HCT116 (cell line): ENCODE data around the gene CELA2A. TPM values are rescaled to one million over a fixed set of nuclear protein-coding genes. Genes with fewer than 3 reads are reported as not detected.
"Not testable (repeated sequence)": the region's sequence is repeated elsewhere in the genome, so short reads cannot be mapped to it uniquely, and the experiment has no call there.

ENCODE experiments used
- ATAC-seq: fragments of 200-7000 bp; cut with Tn5 transposase; 2 replicates; pipeline ENCODE4 v1.9.1; 2020; ENCODE audit warnings: mild to moderate bottlenecking, moderate library complexity
- BruUV-seq: library from RNA; stranded (reverse); fragments of 400-500 nt; replicated peaks from 2 replicates; lab custom pipeline; 2021; lab: Mats Ljungman, UMichigan
- CTCF ChIA-PET: fragments of 300-600 bp; sonication (Branson Sonifier 250); formaldehyde crosslinking; loops from one replicate; lab custom pipeline; 2021; ENCODE audit warnings: antibody characterized with exemption; lab: Charles Lee
- POLR2A ChIA-PET: fragments of 300-600, 350-600 bp; sonication (Branson Sonifier 250); formaldehyde crosslinking; loops from one replicate; lab custom pipeline; 2021; ENCODE audit warnings: antibody characterized with exemption; lab: Charles Lee
- RAD21 ChIA-PET, 2 experiments: fragments of 300-600 bp; sonication (Branson Sonifier 250); formaldehyde crosslinking; loops; one replicate each; lab custom pipeline; 2023; ENCODE audit warnings: low total read pairs in 2 of 2; ENCODE audit not compliant: uncharacterized antibody in 2 of 2, unreplicated experiment in 2 of 2, low non-redundant PET in 1 of 2; lab: Charles Lee
- DNase-seq: peaks from one replicate; pipeline ENCODE4 v3.0.0-alpha.2; 2010; ENCODE audit warnings: low read depth, low spot score
- H2AFZ ChIP-seq: fragments of 200-600 bp; shearing (Covaris generic), sonication (generic); 2 replicates; pipeline ENCODE4 v1.6.1; 2017; ENCODE audit warnings: low read depth, mixed run types, mixed read lengths, antibody characterized with exemption, low read length; ENCODE audit not compliant: poor library complexity, severe bottlenecking
- H3K27ac ChIP-seq: 2 replicates; pipeline ENCODE4 v1.5.1; 2012; ENCODE audit warnings: low read depth, low read length
- H3K27me3 ChIP-seq: fragments of 200-600 bp; sonication (generic); 2 replicates; pipeline ENCODE4 v1.6.1; 2016; ENCODE audit warnings: mixed run types, low read length, mixed read lengths; ENCODE audit not compliant: insufficient read depth
- H3K36me3 ChIP-seq, 2 experiments: fragments of 200-500 bp in 1 of 2; fragments of 200-600 bp in 1 of 2; sonication (Bioruptor generic) in 1 of 2; sonication (generic) in 1 of 2; 2 replicates each; pipeline versions ENCODE4 v1.5.1 to v1.6.1; 2014 to 2016; ENCODE audit warnings: low read length in 2 of 2, inconsistent platforms in 1 of 2, mixed read lengths in 1 of 2, mixed run types in 1 of 2; ENCODE audit not compliant: insufficient read depth in 2 of 2, control insufficient read depth in 1 of 2
- H3K4me1 ChIP-seq, 2 experiments: fragments of 200-600 bp in 1 of 2; sonication (generic) in 1 of 2; 2 replicates each; pipeline versions ENCODE4 v1.5.1 to v1.6.1; 2012 to 2017; ENCODE audit warnings: low read length in 2 of 2, inconsistent platforms in 1 of 2, mild to moderate bottlenecking in 1 of 2, mixed read lengths in 1 of 2, mixed run types in 1 of 2, moderate library complexity in 1 of 2; ENCODE audit not compliant: insufficient read depth in 2 of 2, control insufficient read depth in 1 of 2
- H3K4me2 ChIP-seq: fragments of 200-600 bp; sonication (generic); 2 replicates; pipeline ENCODE4 v1.6.1; 2017; ENCODE audit warnings: mixed run types, low read length, mixed read lengths
- H3K4me3 ChIP-seq, 2 experiments: fragments of 200-600 bp in 1 of 2; sonication (generic) in 1 of 2; replicated peaks in 1 of 2; 2 replicates each; pipeline ENCODE4 v1.5.1; 2011 to 2016; ENCODE audit warnings: low read length in 2 of 2, control low read depth in 1 of 2, low read depth in 1 of 2, mild to moderate bottlenecking in 1 of 2, mixed read lengths in 1 of 2, mixed run types in 1 of 2
- H3K79me2 ChIP-seq: fragments of 200-600 bp; sonication (generic); 2 replicates; pipeline ENCODE4 v1.6.1; 2017; ENCODE audit warnings: mild to moderate bottlenecking, mixed run types, low read length, moderate library complexity, mixed read lengths; ENCODE audit not compliant: insufficient read depth
- H3K9ac ChIP-seq: fragments of 200-600 bp; sonication (generic); 2 replicates; pipeline ENCODE4 v1.6.1; 2016; ENCODE audit warnings: low read length, mixed read lengths
- H3K9me2 ChIP-seq: fragments of 200-600 bp; sonication (generic), shearing (Covaris generic); 2 replicates; pipeline ENCODE4 v1.6.1; 2017; ENCODE audit warnings: mixed run types, mild to moderate bottlenecking, moderate library complexity; ENCODE audit not compliant: insufficient read depth
- H3K9me3 ChIP-seq, 2 experiments: fragments of 200-500 bp in 1 of 2; fragments of 200-600 bp in 1 of 2; sonication (Bioruptor generic) in 1 of 2; sonication (generic) in 1 of 2; 2 replicates each; pipeline ENCODE4 v1.6.1; 2014 to 2017; ENCODE audit warnings: low read length in 2 of 2, mixed read lengths in 2 of 2, inconsistent platforms in 1 of 2, low read depth in 1 of 2, mild to moderate bottlenecking in 1 of 2, mixed run types in 1 of 2, moderate library complexity in 1 of 2; ENCODE audit not compliant: control insufficient read depth in 1 of 2, insufficient read depth in 1 of 2
- H4K20me1 ChIP-seq: fragments of 200-600 bp; sonication (generic), shearing (Covaris generic); 2 replicates; pipeline ENCODE4 v1.6.1; 2017; ENCODE audit warnings: mixed run types, mild to moderate bottlenecking, moderate library complexity; ENCODE audit not compliant: insufficient read depth
- ATF3 ChIP-seq: IDR thresholded peaks from 2 replicates; pipeline ENCODE4 v1.6.1; 2012
- CBX3 ChIP-seq: IDR thresholded peaks from 2 replicates; pipeline ENCODE4 v1.6.1; 2012; ENCODE audit warnings: low read depth
- POLR2AphosphoS5 ChIP-seq: IDR thresholded peaks from 2 replicates; pipeline ENCODE4 v1.6.1; 2011; ENCODE audit warnings: mild to moderate bottlenecking, low read depth, low read length, moderate library complexity
- SRF ChIP-seq: IDR thresholded peaks from 2 replicates; pipeline ENCODE4 v1.6.1; 2012; ENCODE audit warnings: low read depth
- YY1 ChIP-seq: IDR thresholded peaks from 2 replicates; pipeline ENCODE4 v1.6.1; 2011; ENCODE audit warnings: low read length, low read depth, moderate library complexity, mild to moderate bottlenecking; ENCODE audit not compliant: insufficient replicate concordance; ENCODE audit errors: extremely low read depth
- ZFX ChIP-seq: fragments of 450-650 bp; IDR thresholded peaks from 2 replicates; pipeline ENCODE4 v1.6.1; 2017
- intact Hi-C: fragments of 100-400 bp; cut with micrococcal nuclease; formaldehyde crosslinking; loops from 2 replicates; pipeline ENCODE4 v1.10.0; 2022
- total RNA-seq: library from RNA; stranded (reverse); gene quantifications from one replicate; pipeline ENCODE4 v1.2.1, GENCODE V29; 2021; ENCODE audit not compliant: unreplicated experiment
- TF ChIP-seq, protein P1 (sequence below): IDR thresholded peaks from 2 replicates; pipeline ENCODE4 v1.6.1; 2012; ENCODE audit warnings: low read depth

The CELA2A gene
- total RNA-seq, 1 experiment from 2014 or later, result 1.6 TPM

- no peaks in the 10 kb centered on the region for H3K4me1 ChIP-seq
- ATAC-seq (no peak), DNase-seq (no peak)
- no peak overlapping the region for H3K27ac ChIP-seq
- H2AFZ ChIP-seq, result no peak overlapping the region
- H3K27me3 ChIP-seq, result no peaks in the 10 kb centered on the region
- H3K9me3 ChIP-seq, result no peaks in the 10 kb centered on the region
- no peaks in the 10 kb centered on the region for H3K36me3 ChIP-seq
- POLR2A ChIA-PET, result no interaction called here
- no peak overlapping the region for H3K9ac ChIP-seq
- H4K20me1 ChIP-seq, result no peaks in the 10 kb centered on the region
- intact Hi-C loops, result no loop called here
- CTCF ChIA-PET, result no interaction called here
- H3K9me2 ChIP-seq, result no peaks in the 10 kb centered on the region
- TF ChIP-seq ATF3 (no peak), POLR2AphosphoS5 (no peak), YY1 (no peak), CBX3 (no peak), ZFX (no peak), SRF (no peak)
- TF ChIP-seq, protein P1, sequence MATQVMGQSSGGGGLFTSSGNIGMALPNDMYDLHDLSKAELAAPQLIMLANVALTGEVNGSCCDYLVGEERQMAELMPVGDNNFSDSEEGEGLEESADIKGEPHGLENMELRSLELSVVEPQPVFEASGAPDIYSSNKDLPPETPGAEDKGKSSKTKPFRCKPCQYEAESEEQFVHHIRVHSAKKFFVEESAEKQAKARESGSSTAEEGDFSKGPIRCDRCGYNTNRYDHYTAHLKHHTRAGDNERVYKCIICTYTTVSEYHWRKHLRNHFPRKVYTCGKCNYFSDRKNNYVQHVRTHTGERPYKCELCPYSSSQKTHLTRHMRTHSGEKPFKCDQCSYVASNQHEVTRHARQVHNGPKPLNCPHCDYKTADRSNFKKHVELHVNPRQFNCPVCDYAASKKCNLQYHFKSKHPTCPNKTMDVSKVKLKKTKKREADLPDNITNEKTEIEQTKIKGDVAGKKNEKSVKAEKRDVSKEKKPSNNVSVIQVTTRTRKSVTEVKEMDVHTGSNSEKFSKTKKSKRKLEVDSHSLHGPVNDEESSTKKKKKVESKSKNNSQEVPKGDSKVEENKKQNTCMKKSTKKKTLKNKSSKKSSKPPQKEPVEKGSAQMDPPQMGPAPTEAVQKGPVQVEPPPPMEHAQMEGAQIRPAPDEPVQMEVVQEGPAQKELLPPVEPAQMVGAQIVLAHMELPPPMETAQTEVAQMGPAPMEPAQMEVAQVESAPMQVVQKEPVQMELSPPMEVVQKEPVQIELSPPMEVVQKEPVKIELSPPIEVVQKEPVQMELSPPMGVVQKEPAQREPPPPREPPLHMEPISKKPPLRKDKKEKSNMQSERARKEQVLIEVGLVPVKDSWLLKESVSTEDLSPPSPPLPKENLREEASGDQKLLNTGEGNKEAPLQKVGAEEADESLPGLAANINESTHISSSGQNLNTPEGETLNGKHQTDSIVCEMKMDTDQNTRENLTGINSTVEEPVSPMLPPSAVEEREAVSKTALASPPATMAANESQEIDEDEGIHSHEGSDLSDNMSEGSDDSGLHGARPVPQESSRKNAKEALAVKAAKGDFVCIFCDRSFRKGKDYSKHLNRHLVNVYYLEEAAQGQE, result no peak
- TF ChIP-seq, all 23 proteins: peak for 0
- Histone ChIP-seq H3K4me3 (no peak overlapping the region), H3K4me2 (no peak overlapping the region), H3K79me2 (no peaks in the 10 kb centered on the region)
- no TSS peak for BruUV-seq
- RAD21 ChIA-PET, result no interaction called here
Measured at GRCh38 chr1:15485636-15486035, 29.1 kb downstream of the CELA2A start.

DNA sequence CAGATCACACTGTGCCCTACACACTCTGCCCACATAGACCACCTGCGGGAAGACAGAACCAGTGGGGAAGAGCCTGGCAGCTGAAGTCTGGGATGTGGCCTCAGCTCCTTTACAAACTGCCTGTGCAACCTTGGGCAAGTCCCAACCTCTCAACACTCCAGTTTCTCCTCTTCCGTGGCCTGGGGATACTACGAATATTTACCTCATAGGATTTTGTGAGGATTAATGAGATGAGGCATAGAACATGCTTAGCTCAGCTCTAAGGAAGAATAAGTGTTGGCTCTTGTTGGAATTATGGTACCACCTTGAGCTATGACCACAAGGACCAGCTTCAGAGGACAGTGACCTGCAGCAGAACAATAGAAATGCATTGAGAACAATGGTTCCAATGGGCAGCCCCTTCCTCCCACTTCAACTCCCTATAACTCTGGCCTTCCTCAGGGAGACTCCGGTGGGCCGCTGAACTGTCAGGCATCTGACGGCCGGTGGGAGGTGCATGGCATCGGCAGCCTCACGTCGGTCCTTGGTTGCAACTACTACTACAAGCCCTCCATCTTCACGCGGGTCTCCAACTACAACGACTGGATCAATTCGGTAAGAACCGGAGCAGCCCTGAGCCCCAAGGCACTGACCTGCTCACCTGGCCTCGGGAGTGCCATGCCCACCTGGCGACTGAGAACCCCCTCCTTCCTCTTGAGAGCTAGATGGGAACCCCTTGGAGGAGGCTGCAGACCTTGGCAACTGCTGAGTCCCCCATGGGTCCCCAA, 30.5 kb downstream of the CELA2A start:
- CTCF ChIA-PET, DNase-seq, H3K4me3 ChIP-seq, intact Hi-C loops, ATAC-seq, H3K4me2 ChIP-seq, H3K36me3 ChIP-seq, POLR2A ChIA-PET, H3K9me2 ChIP-seq, BruUV-seq, H2AFZ ChIP-seq, H3K9ac ChIP-seq, RAD21 ChIA-PET, H3K4me1 ChIP-seq, H3K27ac ChIP-seq, H3K9me3 ChIP-seq, H3K79me2 ChIP-seq, H4K20me1 ChIP-seq, H3K27me3 ChIP-seq: not testable (repeated sequence)
